HuH-7.5 (cell line): ENCODE measurements around the gene CELF4.

Experiments
- DNase-seq: peaks from one replicate; pipeline ENCODE4 v3.0.0; 2011; ENCODE audit warnings: low spot score

CELF4 gene

GRCh38 chr18:37493352-37493935, 72.2 kb downstream of the CELF4 start:
- DNase-seq, result no peak

GRCh38 chr18:37492952-37493351, 72.6 kb downstream of the CELF4 start:
- DNase-seq, result no peak

GRCh38 chr18:37491526-37491925, 74.1 kb downstream of the CELF4 start:
- DNase-seq, result no peak

DNA sequence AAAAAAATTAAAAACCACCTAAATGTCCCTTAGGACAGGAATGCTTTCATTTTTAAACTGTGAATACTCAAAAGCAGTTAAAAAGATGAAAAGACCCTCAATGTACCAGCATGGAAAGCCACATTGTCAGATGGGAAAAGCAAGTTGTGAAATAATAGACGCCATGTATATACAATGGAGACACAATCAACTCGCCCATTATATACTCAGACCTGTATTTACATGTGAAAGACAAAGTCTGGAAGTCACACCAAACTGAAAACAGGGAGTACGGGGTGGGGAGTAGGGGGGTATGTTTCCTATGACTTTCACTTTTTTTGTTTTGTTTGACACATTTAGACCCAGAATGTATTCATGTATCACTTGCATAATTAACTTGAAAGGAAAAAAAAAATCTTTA, 75.6 kb downstream of the CELF4 start:
- DNase-seq, result no peak

- DNase-seq, result no peak
These were observed 76.6 kb downstream of the CELF4 start for GRCh38 chr18:37489011-37489410.

- DNase-seq, result no peak
These were observed 78.2 kb downstream of the CELF4 start for GRCh38 chr18:37487400-37487867.

DNA sequence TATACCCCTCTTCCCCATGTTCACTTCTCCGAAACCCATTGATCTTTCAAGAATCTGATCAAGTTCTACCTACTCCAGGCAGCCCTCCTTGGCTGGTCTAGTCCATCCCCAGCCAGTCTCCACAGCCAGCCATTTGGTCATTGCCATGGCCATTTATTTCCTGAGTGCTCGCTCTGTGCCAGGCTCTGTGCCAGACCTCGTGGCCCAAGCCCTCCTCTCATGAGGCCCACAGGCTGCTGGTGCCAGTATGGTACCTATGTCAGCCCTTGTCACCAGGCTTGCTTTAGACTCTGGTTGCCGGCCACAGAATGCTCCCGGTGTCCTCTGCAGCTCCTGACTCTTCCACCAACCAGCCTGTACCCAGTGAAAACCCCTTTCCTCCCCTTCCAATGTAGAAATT, 78.8 kb downstream of the CELF4 start:
- no peak for DNase-seq

GRCh38 chr18:37484983-37485834, 80.4 kb downstream of the CELF4 start:
- peak; percentile 45 for DNase-seq

DNA sequence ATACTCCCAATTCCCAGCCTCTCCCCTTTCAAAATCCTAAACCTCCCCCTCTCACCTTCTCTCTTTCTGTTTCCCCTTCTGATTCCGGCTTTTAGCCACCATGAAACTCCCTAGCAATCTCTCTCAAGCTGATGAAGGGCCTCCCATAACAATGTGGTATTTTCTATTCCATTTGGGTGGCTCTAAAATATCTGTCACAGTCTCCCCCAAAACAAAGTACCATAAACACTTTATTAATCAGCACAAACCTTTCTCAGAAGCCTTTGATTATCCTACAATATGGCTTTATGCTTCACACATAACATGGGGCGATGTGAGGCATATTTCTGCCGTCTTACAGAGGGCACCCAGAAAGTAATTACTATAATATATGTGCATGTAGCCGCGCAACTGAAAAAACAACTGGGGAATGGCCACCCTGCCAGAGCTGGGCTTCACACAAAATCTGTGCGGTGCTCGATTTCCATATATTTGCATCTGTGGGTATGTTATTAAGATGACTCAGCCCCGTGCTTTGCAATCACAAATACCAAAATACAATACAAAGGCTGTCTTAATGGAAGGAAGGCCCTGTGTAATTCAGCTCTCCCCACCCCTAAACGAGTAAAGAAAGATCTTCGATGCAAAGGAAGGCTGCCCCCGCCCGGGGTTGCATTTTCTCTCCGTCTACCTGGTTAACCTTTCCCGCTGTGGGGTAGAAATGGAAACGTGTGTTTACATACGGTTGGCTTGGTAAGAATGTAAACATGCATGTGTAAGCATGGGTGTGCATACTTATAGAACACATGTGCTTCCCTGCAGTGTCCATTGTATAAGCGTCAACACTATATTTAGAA, 81.4 kb downstream of the CELF4 start:
- DNase-seq, result no peak

DNA sequence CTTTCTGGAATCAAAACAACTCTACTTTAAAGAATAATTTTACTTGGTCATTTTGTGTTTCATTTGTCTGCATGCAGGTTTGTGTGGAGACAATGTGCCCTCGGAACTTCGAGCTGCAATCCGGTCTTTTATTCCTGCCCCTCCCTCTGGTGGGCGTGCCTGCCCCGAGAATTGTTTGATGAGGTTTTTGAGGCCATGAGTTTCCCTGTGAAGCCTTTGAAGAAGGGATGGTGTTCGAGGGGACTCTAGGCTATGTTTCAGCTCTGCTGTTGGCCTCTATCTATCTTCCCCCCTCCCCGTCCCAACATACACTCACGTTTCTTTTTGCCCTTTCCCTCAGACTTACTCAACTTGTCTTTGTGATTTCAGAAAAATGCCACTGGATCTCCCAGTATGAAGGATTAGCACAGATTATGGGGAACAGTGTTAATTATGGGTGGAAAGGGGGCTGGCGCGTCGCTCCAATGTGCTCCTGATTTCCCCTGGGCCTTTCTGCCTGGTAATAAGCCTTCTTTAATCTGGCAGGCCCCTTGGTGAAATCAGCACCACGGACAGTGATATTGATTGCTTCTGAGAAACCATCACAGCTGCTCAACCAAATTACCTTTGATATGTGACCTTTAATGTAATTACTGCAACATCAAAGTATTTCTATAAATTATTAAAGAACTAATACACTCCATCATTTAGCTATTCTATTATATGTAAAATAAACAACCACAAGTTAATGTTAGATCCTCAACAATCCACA, 82.2 kb downstream of the CELF4 start:
- no peak for DNase-seq

GRCh38 chr18:37482433-37482832, 83.2 kb downstream of the CELF4 start:
- DNase-seq, result no peak

- DNase-seq, result no peak
These were observed 83.6 kb downstream of the CELF4 start for GRCh38 chr18:37482002-37482401.

GRCh38 chr18:37481491-37481890, 84.1 kb downstream of the CELF4 start:
- no peak for DNase-seq

DNA sequence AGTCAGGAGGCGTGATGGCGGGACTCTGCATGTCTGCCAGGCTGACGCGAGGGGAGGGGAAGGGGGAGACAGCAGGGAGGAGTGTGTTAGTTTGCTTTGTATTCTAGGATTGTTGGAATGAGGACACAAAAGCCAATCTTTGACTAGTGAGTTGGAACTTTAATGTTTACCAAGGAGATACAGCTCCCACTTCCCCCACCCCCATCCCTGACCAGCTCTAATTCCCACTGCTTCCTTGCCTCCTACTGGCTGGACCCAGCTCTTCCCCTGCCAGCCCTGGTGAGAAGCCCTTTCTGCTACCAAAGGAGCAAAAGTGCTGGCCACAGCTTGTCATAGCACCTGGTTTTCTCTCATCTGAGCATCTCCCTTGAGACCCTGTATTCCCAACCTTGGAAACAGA, 84.5 kb downstream of the CELF4 start:
- no peak for DNase-seq

DNA sequence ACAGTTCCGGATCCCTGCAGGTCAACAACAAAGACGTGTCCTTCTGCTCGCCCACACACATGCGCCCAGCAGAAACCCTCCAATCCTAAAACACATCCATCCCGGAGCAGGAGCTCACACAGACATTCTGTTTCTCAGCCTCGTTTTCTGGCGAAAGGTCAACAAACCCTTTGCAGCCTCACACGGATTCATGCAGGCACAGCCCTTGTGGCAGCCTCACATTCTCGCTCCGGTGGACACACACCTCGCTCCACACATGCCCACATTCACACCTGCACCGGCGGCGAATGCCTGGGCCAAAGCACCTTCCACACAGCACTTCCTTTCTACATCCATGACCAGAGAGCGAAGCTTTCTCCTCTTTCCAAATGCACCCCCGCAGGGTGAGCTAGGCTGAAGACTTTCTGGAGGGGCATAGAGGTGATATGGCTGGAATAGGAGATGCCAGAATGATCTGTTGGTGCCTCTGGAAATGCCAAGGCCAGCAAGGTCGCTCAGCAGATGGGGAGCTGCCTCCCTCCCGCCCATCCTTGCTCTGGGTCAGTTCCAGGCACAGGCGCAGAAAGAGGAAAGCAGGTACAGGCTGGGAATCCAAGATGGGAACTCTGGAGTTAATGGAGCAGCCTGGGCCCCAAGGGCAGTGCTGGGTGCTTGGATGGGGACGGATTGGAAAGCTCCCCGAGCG, 88.8 kb downstream of the CELF4 start:
- no peak for DNase-seq

- DNase-seq, result peak; percentile 27
These were observed 89.4 kb downstream of the CELF4 start for GRCh38 chr18:37476182-37476581.

DNA sequence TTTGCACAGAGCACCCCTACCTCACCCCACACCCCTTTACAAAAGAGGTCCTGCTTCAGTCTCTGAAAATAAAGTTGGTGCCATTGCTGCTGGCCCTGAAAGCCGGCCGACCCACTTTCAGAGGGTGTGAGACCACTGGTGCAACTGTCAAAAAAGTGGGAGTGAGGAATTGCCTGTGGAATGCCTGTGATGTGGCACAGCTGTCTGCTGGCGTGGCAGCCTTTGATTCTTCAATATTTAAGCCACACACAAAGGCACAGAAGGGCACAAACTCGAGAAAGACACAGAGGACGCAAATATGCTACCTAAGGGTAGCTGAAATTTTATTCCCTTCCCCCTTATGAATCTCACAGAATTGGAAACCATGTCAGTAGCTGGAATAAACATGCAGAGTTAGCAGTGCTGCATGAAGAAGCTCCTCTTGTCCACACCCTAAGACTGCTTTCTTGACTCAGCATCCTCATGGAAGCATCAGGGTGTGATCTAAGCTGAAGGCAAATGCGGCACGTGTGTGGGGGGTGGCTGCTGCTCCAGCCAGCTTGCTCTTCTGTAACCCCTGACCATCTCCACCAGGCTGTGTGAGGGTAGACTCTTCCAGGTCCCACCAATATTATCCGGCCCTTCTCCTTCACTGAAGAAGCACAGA, 92.3 kb downstream of the CELF4 start:
- no peak for DNase-seq

- DNase-seq, result no peak
These were observed 94.0 kb downstream of the CELF4 start for GRCh38 chr18:37471637-37472036.

DNA sequence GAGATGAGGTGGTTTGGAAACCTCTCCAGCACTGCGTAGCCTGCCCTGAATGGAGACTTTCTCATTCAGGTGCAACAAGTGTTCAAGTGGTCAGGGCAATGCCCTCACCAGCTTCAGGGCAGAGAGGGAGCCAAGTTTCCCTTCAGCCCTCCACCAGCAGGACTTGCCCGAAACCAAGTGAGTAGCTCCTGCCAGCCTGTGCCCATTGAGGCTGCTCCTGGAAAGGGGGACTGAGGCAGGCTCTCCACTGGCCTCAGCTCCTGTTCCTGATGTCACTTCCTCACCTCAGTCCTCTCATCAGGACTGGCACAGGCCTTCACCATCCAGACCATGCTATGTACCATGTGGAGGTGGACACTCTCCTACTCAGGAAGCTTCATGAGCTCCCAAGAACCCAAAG, 94.6 kb downstream of the CELF4 start:
- no peak for DNase-seq

GRCh38 chr18:37467002-37467662, 98.5 kb downstream of the CELF4 start:
- DNase-seq, result no peak
